ENCODE data around the gene KIF4B.

- no peak for TF ChIP-seq CTCF (IDR thresholded peaks at IDR 0.05)
- TF ChIP-seq POLR2AphosphoS5 (IDR thresholded peaks at IDR 0.05): no peak
- TF ChIP-seq POLR2A (IDR thresholded peaks at IDR 0.05): no peak
These were observed 31.0 kb downstream of the KIF4B start for GRCh38 chr5:155044591-155044990.
